PC-9 (cell line): Measurements from ENCODE around the gene SSNA1.

Experiments used
- EZH2 ChIP-seq: fragments of 200-600 bp; sonication (generic); IDR thresholded peaks from 2 replicates; pipeline ENCODE4 v1.8.0; 2017; ENCODE audit warnings: antibody characterized with exemption, low read depth
- TF ChIP-seq, protein P1 (sequence below): fragments of 200-600 bp; sonication (generic); conservative IDR thresholded peaks from 2 replicates; pipeline ENCODE4 v1.6.1; 2017; ENCODE audit warnings: mixed run types, antibody characterized with exemption, mild to moderate bottlenecking, moderate library complexity

DNA sequence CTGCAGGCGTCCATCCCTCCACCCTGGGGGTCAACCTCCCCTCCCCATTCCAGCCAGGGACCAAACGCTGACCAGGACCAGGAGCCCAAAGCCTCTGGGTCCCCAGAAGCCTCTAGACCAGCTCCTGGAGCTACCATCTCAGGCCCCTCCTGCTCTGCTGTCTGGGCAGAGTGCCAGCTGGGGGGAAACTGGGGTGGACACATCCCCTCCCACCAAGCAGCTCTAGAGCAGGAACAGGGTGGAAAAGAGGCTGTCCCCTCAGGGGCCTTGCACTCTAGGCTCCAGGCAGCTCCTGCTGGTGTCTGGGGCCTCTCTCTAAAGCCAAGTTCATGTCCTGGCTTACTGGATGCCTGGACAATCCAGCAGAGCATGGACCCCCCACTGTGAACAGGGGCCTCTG lies 4.4 kb downstream of the SSNA1 start:
- TF ChIP-seq, protein P1, sequence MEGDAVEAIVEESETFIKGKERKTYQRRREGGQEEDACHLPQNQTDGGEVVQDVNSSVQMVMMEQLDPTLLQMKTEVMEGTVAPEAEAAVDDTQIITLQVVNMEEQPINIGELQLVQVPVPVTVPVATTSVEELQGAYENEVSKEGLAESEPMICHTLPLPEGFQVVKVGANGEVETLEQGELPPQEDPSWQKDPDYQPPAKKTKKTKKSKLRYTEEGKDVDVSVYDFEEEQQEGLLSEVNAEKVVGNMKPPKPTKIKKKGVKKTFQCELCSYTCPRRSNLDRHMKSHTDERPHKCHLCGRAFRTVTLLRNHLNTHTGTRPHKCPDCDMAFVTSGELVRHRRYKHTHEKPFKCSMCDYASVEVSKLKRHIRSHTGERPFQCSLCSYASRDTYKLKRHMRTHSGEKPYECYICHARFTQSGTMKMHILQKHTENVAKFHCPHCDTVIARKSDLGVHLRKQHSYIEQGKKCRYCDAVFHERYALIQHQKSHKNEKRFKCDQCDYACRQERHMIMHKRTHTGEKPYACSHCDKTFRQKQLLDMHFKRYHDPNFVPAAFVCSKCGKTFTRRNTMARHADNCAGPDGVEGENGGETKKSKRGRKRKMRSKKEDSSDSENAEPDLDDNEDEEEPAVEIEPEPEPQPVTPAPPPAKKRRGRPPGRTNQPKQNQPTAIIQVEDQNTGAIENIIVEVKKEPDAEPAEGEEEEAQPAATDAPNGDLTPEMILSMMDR = no peak
- no peak for TF ChIP-seq EZH2
